Right atrium auricular region (tissue), 2 donors: ENCODE data around the gene MSANTD2. TPM values are rescaled to one million over a fixed set of nuclear protein-coding genes. Genes with fewer than 3 reads are reported as not detected.

ENCODE experiments used
- DNase-seq: peaks from one replicate; pipeline ENCODE4 v3.0.0-alpha.2; 2019; ENCODE audit warnings: low spot score
- H3K27ac ChIP-seq, 2 donors: fragments of 200-600 bp; sonication (generic); 1 replicate in 1 of 2; 2 replicates in 1 of 2; pipeline ENCODE4 v1.5.1; 2016 to 2019
- H3K27me3 ChIP-seq, 2 donors: fragments of 200-600 bp; sonication (generic); one replicate each; pipeline versions ENCODE4 v1.5.1 to v1.6.0; 2017 to 2019
- H3K36me3 ChIP-seq: fragments of 200-600 bp; sonication (generic); one replicate; pipeline ENCODE4 v1.5.1; 2016
- H3K4me1 ChIP-seq, 2 donors: fragments of 200-600 bp; sonication (generic); one replicate each; pipeline versions ENCODE4 v1.5.1 to v1.6.0; 2017 to 2019
- H3K4me3 ChIP-seq, 2 donors: fragments of 200-600 bp; sonication (generic); 1 replicate in 1 of 2; 2 replicates in 1 of 2; pipeline ENCODE4 v1.5.1; 2017 to 2019; ENCODE audit warnings: mild to moderate bottlenecking in 1 of 2, moderate library complexity in 1 of 2
- H3K9me3 ChIP-seq, 2 donors: fragments of 200-600 bp; sonication (generic); one replicate each; pipeline ENCODE4 v1.5.1; 2019
- CTCF ChIP-seq, 2 donors: fragments of 200-600 bp; sonication (generic); IDR thresholded peaks; one replicate each; pipeline ENCODE4 v1.5.1; 2019; ENCODE audit warnings: antibody characterized with exemption in 2 of 2
- total RNA-seq, 2 donors: library from RNA; depleted of rRNA; stranded (reverse); fragments of >200 nt; gene quantifications; one replicate each; pipeline ENCODE4 v1.1.0, GENCODE V29; 2016

Gene MSANTD2
- total RNA-seq, 2 donors from 2014 or later: 2.9 to 6.5 TPM

GRCh38 chr11:124798991-124799347 lies 1.2 kb downstream of the MSANTD2 start:
- peaks cover 0 to 25% of the 10 kb centered on the region in 2 donors for H3K4me1 ChIP-seq
- no peaks in the 10 kb centered on the region for H3K9me3 ChIP-seq
- H3K27me3 ChIP-seq: no peaks in the 10 kb centered on the region
- no peak for DNase-seq
- peak overlapping the region; percentile 98 to 99 for H3K27ac ChIP-seq
- no peak for TF ChIP-seq CTCF (IDR thresholded peaks at IDR 0.05)
- peak overlapping the region; percentile 81 to 88 for H3K4me3 ChIP-seq
- no peaks in the 10 kb centered on the region for H3K36me3 ChIP-seq

GRCh38 chr11:124796312-124796711 lies 3.9 kb downstream of the MSANTD2 start:
- no peak for TF ChIP-seq CTCF (IDR thresholded peaks at IDR 0.05)
- H3K27ac ChIP-seq: no peak overlapping the region
- H3K4me1 ChIP-seq: peaks cover 0 to 40% of the 10 kb centered on the region in 2 donors
- H3K36me3 ChIP-seq: no peaks in the 10 kb centered on the region
- no peaks in the 10 kb centered on the region for H3K27me3 ChIP-seq
- no peaks in the 10 kb centered on the region for H3K9me3 ChIP-seq
- no peak for DNase-seq
- H3K4me3 ChIP-seq: no peak overlapping the region

- peak; percentile 58 to 67 for TF ChIP-seq CTCF (IDR thresholded peaks at IDR 0.05)
- no peak overlapping the region for H3K27ac ChIP-seq
- peaks cover 0 to 29% of the 10 kb centered on the region in 2 donors for H3K4me1 ChIP-seq
- no peak for DNase-seq
- no peaks in the 10 kb centered on the region for H3K36me3 ChIP-seq
- no peak overlapping the region for H3K4me3 ChIP-seq
- H3K27me3 ChIP-seq: no peaks in the 10 kb centered on the region
- H3K9me3 ChIP-seq: no peaks in the 10 kb centered on the region
These were observed 6.5 kb downstream of the MSANTD2 start for GRCh38 chr11:124793466-124794278.

GRCh38 chr11:124791626-124792341 lies 8.4 kb downstream of the MSANTD2 start:
- TF ChIP-seq CTCF (IDR thresholded peaks at IDR 0.05): no peak
- no peak overlapping the region for H3K4me3 ChIP-seq

GRCh38 chr11:124788521-124788920 lies 11.7 kb downstream of the MSANTD2 start:
- Histone ChIP-seq H3K36me3 (no peaks in the 10 kb centered on the region), H3K4me1 (peaks cover 0 to 10% of the 10 kb centered on the region in 2 donors), H3K4me3 (no peak overlapping the region), H3K9me3 (no peaks in the 10 kb centered on the region), H3K27ac (no peak overlapping the region), H3K27me3 (no peaks in the 10 kb centered on the region)
- DNase-seq: no peak
- TF ChIP-seq CTCF (IDR thresholded peaks at IDR 0.05): no peak

More at GRCh38 chr11:124791626-124792341, 8.4 kb downstream of the MSANTD2 start:
- no peak overlapping the region for H3K27ac ChIP-seq
- H3K36me3 ChIP-seq: no peaks in the 10 kb centered on the region
- H3K27me3 ChIP-seq: no peaks in the 10 kb centered on the region
- peaks cover 0 to 19% of the 10 kb centered on the region in 2 donors for H3K4me1 ChIP-seq
- H3K9me3 ChIP-seq: no peaks in the 10 kb centered on the region
- DNase-seq: no peak
